Fibroblast of the aortic adventitia (primary cell): ENCODE results near the gene USP6NL. TPM values are rescaled to one million over a fixed set of nuclear protein-coding genes. Genes with fewer than 3 reads are reported as not detected.
A peak's percentile ranks its signal among the peaks of the same experiment; 100 is the strongest.

Source experiments
- DNase-seq: peaks from one replicate; pipeline ENCODE4 v3.0.0-alpha.2; 2010; ENCODE audit warnings: low read depth
- H3K4me3 ChIP-seq: 2 replicates; pipeline ENCODE4 v1.5.1; 2011; ENCODE audit warnings: low read depth, mild to moderate bottlenecking, control low read depth, low read length, moderate library complexity
- total RNA-seq: library from RNA; depleted of rRNA; stranded (reverse); fragments of >200 nt; gene quantifications from 2 replicates; pipeline ENCODE4 v1.2.3, GENCODE V29; 2012; ENCODE audit warnings: low replicate concordance
- TF ChIP-seq, protein P1 (sequence below): IDR thresholded peaks from 2 replicates; pipeline ENCODE4 v1.5.1; 2011; ENCODE audit warnings: mild to moderate bottlenecking, low read length, control low read depth, inconsistent platforms; ENCODE audit not compliant: insufficient read depth

Gene USP6NL
- total RNA-seq, 1 donor = 15.2 TPM

DNA sequence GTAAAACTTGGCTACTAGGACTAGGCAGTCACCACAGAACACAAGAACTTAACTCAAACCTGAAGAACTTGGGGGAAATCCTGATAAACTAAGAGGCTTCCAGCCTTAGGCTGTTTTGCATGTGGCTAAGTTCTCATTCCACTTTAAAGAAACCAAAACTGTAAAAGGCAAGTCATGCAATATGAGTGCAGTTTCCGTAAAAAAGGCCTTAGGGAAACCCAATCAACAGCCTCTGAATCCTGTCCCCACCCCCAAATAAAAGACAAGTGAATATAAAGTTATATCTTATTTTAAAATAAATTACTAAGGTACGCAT, 95.1 kb downstream of the USP6NL start:
- TF ChIP-seq, protein P1, sequence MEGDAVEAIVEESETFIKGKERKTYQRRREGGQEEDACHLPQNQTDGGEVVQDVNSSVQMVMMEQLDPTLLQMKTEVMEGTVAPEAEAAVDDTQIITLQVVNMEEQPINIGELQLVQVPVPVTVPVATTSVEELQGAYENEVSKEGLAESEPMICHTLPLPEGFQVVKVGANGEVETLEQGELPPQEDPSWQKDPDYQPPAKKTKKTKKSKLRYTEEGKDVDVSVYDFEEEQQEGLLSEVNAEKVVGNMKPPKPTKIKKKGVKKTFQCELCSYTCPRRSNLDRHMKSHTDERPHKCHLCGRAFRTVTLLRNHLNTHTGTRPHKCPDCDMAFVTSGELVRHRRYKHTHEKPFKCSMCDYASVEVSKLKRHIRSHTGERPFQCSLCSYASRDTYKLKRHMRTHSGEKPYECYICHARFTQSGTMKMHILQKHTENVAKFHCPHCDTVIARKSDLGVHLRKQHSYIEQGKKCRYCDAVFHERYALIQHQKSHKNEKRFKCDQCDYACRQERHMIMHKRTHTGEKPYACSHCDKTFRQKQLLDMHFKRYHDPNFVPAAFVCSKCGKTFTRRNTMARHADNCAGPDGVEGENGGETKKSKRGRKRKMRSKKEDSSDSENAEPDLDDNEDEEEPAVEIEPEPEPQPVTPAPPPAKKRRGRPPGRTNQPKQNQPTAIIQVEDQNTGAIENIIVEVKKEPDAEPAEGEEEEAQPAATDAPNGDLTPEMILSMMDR = no peak
- H3K4me3 ChIP-seq = no peak overlapping the region
- peak; percentile 17 for DNase-seq

DNA sequence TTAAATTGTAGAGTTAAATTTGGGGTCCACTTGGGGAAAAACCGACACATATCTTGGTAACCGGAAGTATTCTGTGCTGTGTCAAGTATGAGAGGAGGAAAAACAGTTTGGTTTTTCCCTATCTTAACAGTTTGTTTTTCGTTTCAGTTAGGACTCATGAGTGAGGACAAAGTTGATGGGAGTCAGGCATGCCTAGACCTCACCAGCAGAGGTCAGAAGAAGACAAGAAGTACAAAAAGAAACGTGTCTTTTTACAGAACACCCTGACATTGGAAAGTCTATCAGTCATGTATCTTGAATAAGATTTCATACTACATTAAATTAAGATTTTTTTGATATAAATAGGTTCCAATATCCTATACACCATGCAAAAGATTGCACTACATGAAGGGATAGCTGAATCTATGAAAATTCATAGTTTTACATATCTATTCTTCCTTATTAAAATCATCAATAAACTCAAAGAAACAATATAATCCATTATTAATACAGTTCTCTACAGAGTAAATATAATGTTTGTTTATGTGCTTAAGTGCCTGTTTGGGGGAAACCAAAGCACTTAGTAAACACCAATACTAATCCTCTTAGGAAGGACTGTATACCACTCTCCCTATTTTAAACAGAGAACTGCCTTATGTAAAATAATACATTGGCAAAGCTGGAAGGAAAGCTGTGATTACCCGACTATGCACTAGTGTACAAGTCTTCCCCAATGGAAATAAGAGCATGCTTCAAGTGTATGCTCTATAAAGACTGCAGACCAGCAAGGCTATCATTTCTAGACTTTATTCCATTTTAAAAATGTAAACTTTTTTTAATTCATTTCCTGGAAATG, 95.6 kb downstream of the USP6NL start:
- no peak overlapping the region for H3K4me3 ChIP-seq
- TF ChIP-seq, protein P1 = peak; percentile 90
- DNase-seq = peak; percentile 81

DNA sequence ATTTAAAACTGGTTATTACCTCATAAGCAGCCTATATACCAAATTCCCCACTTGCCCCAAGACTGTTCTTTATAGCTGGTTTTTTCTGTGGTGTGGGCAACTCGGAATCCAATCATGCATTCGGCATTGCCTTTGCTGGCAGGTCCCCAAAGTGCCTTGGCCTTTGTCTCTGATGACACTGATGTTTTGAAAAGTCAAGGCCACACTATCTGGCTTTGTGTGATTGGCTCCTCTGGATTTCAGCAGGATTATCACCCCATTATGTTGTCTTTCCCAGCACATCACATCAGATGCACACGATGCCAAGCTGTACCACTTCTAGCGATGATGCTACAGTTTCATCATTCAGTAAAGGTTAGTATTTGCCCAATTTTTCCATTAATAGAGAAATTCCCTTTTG, 97.7 kb downstream of the USP6NL start:
- no peak for DNase-seq
- no peak overlapping the region for H3K4me3 ChIP-seq
- TF ChIP-seq, protein P1 = no peak

DNA sequence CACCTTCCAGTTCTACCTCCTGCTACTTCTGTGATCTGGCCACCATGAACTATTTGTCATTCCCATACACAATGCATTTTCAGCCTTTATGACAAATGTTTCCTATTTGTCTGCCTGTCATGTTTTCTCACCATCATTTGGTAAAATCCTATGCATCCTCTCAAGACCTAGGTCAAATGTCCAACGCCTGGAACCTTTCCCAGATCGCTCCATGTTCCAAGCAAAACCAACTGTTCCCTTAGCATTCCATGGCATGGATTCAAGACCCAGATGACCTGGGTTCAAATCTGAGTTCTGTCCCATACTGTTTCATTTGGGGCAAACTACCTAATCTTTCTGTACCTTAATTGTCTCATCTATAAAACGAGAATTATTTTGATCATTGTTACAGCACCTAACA, 98.9 kb downstream of the USP6NL start:
- DNase-seq = no peak
- TF ChIP-seq, protein P1 = no peak
- H3K4me3 ChIP-seq = no peak overlapping the region

DNA sequence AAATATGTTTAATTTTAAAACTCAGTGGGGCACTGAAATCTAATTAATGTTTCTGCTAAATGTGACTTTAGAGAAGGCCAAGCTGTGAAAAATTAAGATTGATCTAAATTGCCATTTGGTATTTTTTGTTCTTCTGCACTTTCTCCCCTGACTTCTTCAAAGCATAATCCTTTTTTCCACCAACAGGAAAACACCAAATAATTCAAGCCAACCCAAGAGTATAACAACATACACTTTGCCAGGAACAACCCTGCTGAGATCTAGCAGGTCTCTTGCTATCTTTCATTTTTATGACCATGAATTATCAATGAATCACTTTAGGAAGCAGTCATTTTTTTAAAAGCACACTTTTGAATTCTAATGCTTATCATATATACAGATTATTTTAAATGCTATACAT, 100.1 kb downstream of the USP6NL start:
- no peak overlapping the region for H3K4me3 ChIP-seq
- TF ChIP-seq, protein P1 = no peak

DNA sequence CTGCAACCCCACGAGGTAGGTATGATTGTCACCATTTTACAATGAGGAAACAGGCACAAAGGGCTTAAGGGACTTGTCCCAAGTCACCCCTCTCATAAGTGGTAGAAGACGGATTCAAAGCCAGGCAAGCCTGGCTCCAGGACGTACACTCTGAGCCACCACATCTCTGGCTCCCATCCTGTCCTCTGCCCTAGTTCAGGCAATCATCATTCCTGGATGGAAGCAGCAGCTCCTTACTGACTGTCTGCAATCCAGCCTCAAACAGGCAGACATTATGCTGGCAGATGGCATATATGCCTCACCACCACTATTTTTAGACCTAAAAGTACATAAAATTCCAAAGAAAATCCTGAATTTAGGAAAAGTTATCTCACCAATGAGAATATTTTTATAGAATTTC, 100.7 kb downstream of the USP6NL start:
- TF ChIP-seq, protein P1 = no peak
- H3K4me3 ChIP-seq = no peak overlapping the region
- no peak for DNase-seq

More for the DNA sequence above, 100.1 kb downstream of the USP6NL start:
- no peak for DNase-seq

DNA sequence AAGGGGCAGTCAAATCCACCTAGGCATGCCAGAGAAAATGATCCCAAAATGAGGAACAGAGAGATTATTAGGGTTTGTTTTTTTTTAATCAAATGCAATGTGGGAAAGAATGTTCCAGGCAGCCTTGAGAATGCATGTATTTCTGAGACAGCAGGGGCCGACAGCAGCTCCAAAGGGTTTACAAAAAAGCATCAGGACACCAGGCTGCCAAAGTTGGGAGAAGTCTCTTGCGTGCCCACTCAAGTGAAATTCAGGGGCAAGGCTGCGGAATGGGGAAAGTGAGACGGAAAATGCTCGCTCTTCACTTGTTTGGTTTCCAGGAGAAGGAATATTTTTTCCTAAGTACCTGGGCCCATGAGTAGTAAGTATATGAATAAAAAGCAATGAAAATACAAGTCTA, 101.2 kb downstream of the USP6NL start:
- TF ChIP-seq, protein P1 = no peak
- H3K4me3 ChIP-seq = no peak overlapping the region
- no peak for DNase-seq
